ENCODE data around the gene POLK. TPM values are rescaled to one million over a fixed set of nuclear protein-coding genes. Genes with fewer than 3 reads are reported as not detected.

POLK gene
- total and polyA plus RNA-seq, 2 donors from 2014 or later: 6.6 to 38.5 TPM

DNA sequence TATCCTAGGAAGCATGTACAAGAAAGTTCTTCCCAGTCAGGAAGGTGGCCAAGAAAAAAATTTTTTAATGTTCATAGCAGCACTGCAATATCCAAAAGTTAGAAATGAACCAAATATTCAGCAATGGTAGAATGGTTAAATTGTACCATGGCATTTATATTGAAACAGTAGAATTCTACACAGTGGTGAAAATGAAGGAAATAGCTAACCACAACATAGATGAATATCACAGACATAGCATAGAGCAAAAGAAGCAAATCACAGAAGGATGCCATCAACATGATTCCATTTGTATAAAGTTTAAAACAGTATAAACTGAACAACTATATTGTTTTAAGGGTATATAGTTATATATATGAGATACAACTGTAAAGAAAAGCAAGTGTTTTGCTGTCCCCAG lies 88.8 kb downstream of the POLK start:
- TF ChIP-seq, protein P1, sequence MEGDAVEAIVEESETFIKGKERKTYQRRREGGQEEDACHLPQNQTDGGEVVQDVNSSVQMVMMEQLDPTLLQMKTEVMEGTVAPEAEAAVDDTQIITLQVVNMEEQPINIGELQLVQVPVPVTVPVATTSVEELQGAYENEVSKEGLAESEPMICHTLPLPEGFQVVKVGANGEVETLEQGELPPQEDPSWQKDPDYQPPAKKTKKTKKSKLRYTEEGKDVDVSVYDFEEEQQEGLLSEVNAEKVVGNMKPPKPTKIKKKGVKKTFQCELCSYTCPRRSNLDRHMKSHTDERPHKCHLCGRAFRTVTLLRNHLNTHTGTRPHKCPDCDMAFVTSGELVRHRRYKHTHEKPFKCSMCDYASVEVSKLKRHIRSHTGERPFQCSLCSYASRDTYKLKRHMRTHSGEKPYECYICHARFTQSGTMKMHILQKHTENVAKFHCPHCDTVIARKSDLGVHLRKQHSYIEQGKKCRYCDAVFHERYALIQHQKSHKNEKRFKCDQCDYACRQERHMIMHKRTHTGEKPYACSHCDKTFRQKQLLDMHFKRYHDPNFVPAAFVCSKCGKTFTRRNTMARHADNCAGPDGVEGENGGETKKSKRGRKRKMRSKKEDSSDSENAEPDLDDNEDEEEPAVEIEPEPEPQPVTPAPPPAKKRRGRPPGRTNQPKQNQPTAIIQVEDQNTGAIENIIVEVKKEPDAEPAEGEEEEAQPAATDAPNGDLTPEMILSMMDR (IDR thresholded peaks at IDR 0.05; ENCODE audit: borderline replicate concordance, extremely low read depth, insufficient read depth): no peak
- no peak overlapping the region for H3K4me3 ChIP-seq (ENCODE audit: low read length in 3 of 3)
- no peak overlapping the region for H3K9ac ChIP-seq (ENCODE audit: low read length in 3 of 3)
- H3K27ac ChIP-seq (ENCODE audit: low read depth in 2 of 2, low read length in 2 of 2): no peak overlapping the region
- peaks cover 0 to 3% (median 0%) of the 10 kb centered on the region in 3 donors for H3K4me1 ChIP-seq (ENCODE audit: control insufficient read depth in 2 of 3, insufficient read depth in 2 of 3, low read depth in 1 of 3, low read length in 3 of 3)
- DNase-seq (no peak), FAIRE-seq (no peak)
- no peaks in the 10 kb centered on the region for H3K9me3 ChIP-seq (ENCODE audit: control insufficient read depth in 2 of 3, insufficient read depth in 1 of 3, low read length in 3 of 3)
- no peaks in the 10 kb centered on the region for H3K27me3 ChIP-seq (ENCODE audit: control insufficient read depth, insufficient read depth, low read length)
- H3K36me3 ChIP-seq (ENCODE audit: control insufficient read depth in 2 of 3, insufficient read depth in 3 of 3, low read length in 3 of 3): peaks cover 0 to 7% (median 7%) of the 10 kb centered on the region in 3 donors
- intact Hi-C loops (cut with DNase I): no loop called here

DNA sequence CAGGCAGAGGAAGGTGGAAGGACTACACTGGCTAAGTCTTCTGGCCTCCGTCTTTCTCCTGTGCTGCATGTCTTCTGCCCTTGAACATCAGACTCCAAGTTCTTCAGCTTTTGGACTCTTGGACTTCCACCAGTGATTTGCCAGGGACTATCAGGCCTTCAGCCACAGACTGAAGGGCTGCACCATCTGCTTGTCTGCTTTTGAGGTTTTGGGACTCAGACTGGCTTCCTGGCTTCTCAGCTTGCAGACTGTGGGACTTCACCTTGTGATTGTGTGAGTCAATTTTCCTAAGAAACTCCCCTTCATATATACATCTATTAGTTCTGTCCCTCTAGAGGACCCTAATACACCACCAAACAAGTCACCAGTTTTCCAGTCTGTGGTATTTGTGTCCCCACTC lies 89.9 kb downstream of the POLK start:
- no peak overlapping the region for H3K27ac ChIP-seq (ENCODE audit: low read depth in 2 of 2, low read length in 2 of 2)
- intact Hi-C loops (cut with DNase I): no loop called here
- DNase-seq (no peak), FAIRE-seq (no peak)
- peaks cover 0 to 4% (median under 1%) of the 10 kb centered on the region in 3 donors for H3K36me3 ChIP-seq (ENCODE audit: control insufficient read depth in 2 of 3, insufficient read depth in 3 of 3, low read length in 3 of 3)
- no peak overlapping the region for H3K4me3 ChIP-seq (ENCODE audit: low read length in 3 of 3)
- peaks cover 0 to 3% (median 0%) of the 10 kb centered on the region in 3 donors for H3K4me1 ChIP-seq (ENCODE audit: control insufficient read depth in 2 of 3, insufficient read depth in 2 of 3, low read depth in 1 of 3, low read length in 3 of 3)
- TF ChIP-seq, protein P1 (IDR thresholded peaks at IDR 0.05; ENCODE audit: borderline replicate concordance, extremely low read depth, insufficient read depth): no peak
- H3K27me3 ChIP-seq (ENCODE audit: control insufficient read depth, insufficient read depth, low read length): no peaks in the 10 kb centered on the region
- H3K9me3 ChIP-seq (ENCODE audit: control insufficient read depth in 2 of 3, insufficient read depth in 1 of 3, low read length in 3 of 3): no peaks in the 10 kb centered on the region
- H3K9ac ChIP-seq (ENCODE audit: low read length in 3 of 3): no peak overlapping the region

DNA sequence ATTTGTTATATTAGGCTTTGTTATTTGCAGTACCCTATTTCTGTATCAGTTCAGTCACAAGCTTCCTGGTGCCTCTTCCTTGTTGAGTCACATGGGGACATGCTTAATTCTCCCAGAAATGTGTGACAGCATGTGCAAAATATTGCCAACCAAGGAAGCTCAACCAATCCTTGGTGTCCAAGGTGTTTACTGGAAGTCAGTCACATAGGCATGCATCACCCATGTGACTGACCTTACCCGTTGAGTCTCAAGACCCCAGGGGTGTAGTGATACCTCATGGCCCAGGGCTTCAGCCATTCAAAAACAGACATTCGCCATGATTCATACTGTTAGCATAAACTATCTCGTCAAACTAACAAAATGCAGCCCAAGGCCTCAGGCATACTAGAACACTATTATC lies 90.3 kb downstream of the POLK start:
- Histone ChIP-seq H3K36me3 (ENCODE audit: control insufficient read depth in 2 of 3, insufficient read depth in 3 of 3, low read length in 3 of 3) (peaks cover 0 to 3% (median 0%) of the 10 kb centered on the region in 3 donors), H3K27ac (ENCODE audit: low read depth in 2 of 2, low read length in 2 of 2) (no peak overlapping the region), H3K9ac (ENCODE audit: low read length in 3 of 3) (no peak overlapping the region), H3K27me3 (ENCODE audit: control insufficient read depth, insufficient read depth, low read length) (no peaks in the 10 kb centered on the region), H3K9me3 (ENCODE audit: control insufficient read depth in 2 of 3, insufficient read depth in 1 of 3, low read length in 3 of 3) (no peaks in the 10 kb centered on the region), H3K4me3 (ENCODE audit: low read length in 3 of 3) (no peak overlapping the region), H3K4me1 (ENCODE audit: control insufficient read depth in 2 of 3, insufficient read depth in 2 of 3, low read depth in 1 of 3, low read length in 3 of 3) (peaks cover 0 to 3% (median 0%) of the 10 kb centered on the region in 3 donors)
- TF ChIP-seq, protein P1 (IDR thresholded peaks at IDR 0.05; ENCODE audit: borderline replicate concordance, extremely low read depth, insufficient read depth): no peak
- intact Hi-C loops (cut with DNase I): no loop called here
- FAIRE-seq (no peak), DNase-seq (no peak)

DNA sequence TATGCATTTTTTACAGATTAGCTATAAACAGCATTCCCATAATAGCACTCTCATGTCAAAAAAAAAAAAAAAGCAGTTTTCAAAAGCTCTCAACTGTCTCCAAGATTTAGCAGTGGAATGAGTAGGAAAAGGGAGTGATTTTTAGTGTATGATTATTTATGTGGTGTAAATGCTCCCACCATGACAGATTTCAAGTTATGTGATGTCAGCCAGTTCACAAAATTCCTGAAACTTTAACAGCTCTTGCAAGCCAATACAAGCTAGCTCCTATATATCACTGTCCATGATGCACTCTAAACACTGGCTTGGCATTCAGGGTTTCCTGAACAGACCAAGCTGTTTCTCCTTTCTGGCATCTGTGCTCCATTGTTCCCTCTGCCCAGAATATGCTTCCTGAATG lies 91.7 kb downstream of the POLK start:
- intact Hi-C loops (cut with DNase I): no loop called here
- Histone ChIP-seq H3K4me3 (ENCODE audit: low read length in 3 of 3) (no peak overlapping the region), H3K27ac (ENCODE audit: low read depth in 2 of 2, low read length in 2 of 2) (no peak overlapping the region), H3K9me3 (ENCODE audit: control insufficient read depth in 2 of 3, insufficient read depth in 1 of 3, low read length in 3 of 3) (no peaks in the 10 kb centered on the region), H3K36me3 (ENCODE audit: control insufficient read depth in 2 of 3, insufficient read depth in 3 of 3, low read length in 3 of 3) (peaks cover 0 to 3% (median 0%) of the 10 kb centered on the region in 3 donors), H3K4me1 (ENCODE audit: control insufficient read depth in 2 of 3, insufficient read depth in 2 of 3, low read depth in 1 of 3, low read length in 3 of 3) (peaks cover 0 to 3% (median 0%) of the 10 kb centered on the region in 3 donors), H3K9ac (ENCODE audit: low read length in 3 of 3) (no peak overlapping the region), H3K27me3 (ENCODE audit: control insufficient read depth, insufficient read depth, low read length) (no peaks in the 10 kb centered on the region)
- TF ChIP-seq, protein P1 (IDR thresholded peaks at IDR 0.05; ENCODE audit: borderline replicate concordance, extremely low read depth, insufficient read depth): no peak
- DNase-seq: peak in 2 of 5 donors; percentile 32 to 73
- FAIRE-seq: no peak
